ENCODE data around the gene HNRNPL. TPM values are rescaled to one million over a fixed set of nuclear protein-coding genes. Genes with fewer than 3 reads are reported as not detected.
"Not testable (repeated sequence)": the region's sequence is repeated elsewhere in the genome, so short reads cannot be mapped to it uniquely, and the experiment has no call there.

HNRNPL gene
- total RNA-seq, 2 donors from 2014 or later: 102 to 115 TPM

GRCh38 chr19:38830039-38830733 lies 19.6 kb downstream of the HNRNPL start:
- DNase-seq (ENCODE audit: low spot score): no peak
- no peak for TF ChIP-seq CTCF (IDR thresholded peaks at IDR 0.05)
- peak overlapping the region; percentile 72 to 76 for H3K4me3 ChIP-seq
- peaks cover 0 to 46% of the 10 kb centered on the region in 2 donors for H3K4me1 ChIP-seq
- H3K9me3 ChIP-seq: no peaks in the 10 kb centered on the region
- H3K27ac ChIP-seq: peak overlapping the region; percentile 92 to 94
- H3K36me3 ChIP-seq: peaks cover 46% of the 10 kb centered on the region
- H3K27me3 ChIP-seq: no peaks in the 10 kb centered on the region

GRCh38 chr19:38829203-38829602 lies 20.6 kb downstream of the HNRNPL start:
- H3K9me3 ChIP-seq; H3K4me3 ChIP-seq; DNase-seq (ENCODE audit: low spot score); H3K27me3 ChIP-seq; H3K27ac ChIP-seq: not testable (repeated sequence)
- Histone ChIP-seq H3K4me1 (peaks cover 0 to 46% of the 10 kb centered on the region in 2 donors), H3K36me3 (peaks cover 50% of the 10 kb centered on the region)

- Histone ChIP-seq H3K4me1 (peaks cover 0 to 37% of the 10 kb centered on the region in 2 donors), H3K4me3 (no peak overlapping the region), H3K36me3 (peaks cover 72% of the 10 kb centered on the region), H3K27me3 (no peaks in the 10 kb centered on the region), H3K9me3 (no peaks in the 10 kb centered on the region), H3K27ac (peak overlapping the region in 1 of 2 donors; percentile 16)
- TF ChIP-seq CTCF (IDR thresholded peaks at IDR 0.05): no peak
- no peak for DNase-seq (ENCODE audit: low spot score)
Observed at GRCh38 chr19:38826856-38827551, 22.8 kb downstream of the HNRNPL start.

- not testable (repeated sequence) for H3K4me3 ChIP-seq; H3K27me3 ChIP-seq; H3K9me3 ChIP-seq; DNase-seq (ENCODE audit: low spot score)
- H3K36me3 ChIP-seq: peaks cover 76% of the 10 kb centered on the region
- peaks cover 0 to 33% of the 10 kb centered on the region in 2 donors for H3K4me1 ChIP-seq
- peak overlapping the region in 1 of 2 donors; percentile 43 for H3K27ac ChIP-seq
Observed at GRCh38 chr19:38825936-38826335, 23.9 kb downstream of the HNRNPL start.

- not testable (repeated sequence) for H3K27me3 ChIP-seq; H3K4me3 ChIP-seq; DNase-seq (ENCODE audit: low spot score); H3K9me3 ChIP-seq; H3K27ac ChIP-seq
- Histone ChIP-seq H3K4me1 (peaks cover 0 to 23% of the 10 kb centered on the region in 2 donors), H3K36me3 (peaks cover 54% of the 10 kb centered on the region)
Observed at GRCh38 chr19:38821230-38821825, 28.5 kb downstream of the HNRNPL start.

- no peak for TF ChIP-seq CTCF (IDR thresholded peaks at IDR 0.05)
- Histone ChIP-seq H3K4me1 (peaks cover 0 to 16% of the 10 kb centered on the region in 2 donors), H3K9me3 (no peaks in the 10 kb centered on the region), H3K4me3 (no peak overlapping the region), H3K36me3 (peaks cover 67% of the 10 kb centered on the region), H3K27me3 (no peaks in the 10 kb centered on the region), H3K27ac (peak overlapping the region in 1 of 2 donors; percentile 61)
- no peak for DNase-seq (ENCODE audit: low spot score)
Observed at GRCh38 chr19:38819231-38819920, 30.4 kb downstream of the HNRNPL start.

GRCh38 chr19:38817081-38817480 lies 32.7 kb downstream of the HNRNPL start:
- Histone ChIP-seq H3K4me3 (no peak overlapping the region), H3K4me1 (peaks cover 0 to 16% of the 10 kb centered on the region in 2 donors), H3K36me3 (peaks cover 44% of the 10 kb centered on the region), H3K9me3 (no peaks in the 10 kb centered on the region), H3K27me3 (no peaks in the 10 kb centered on the region), H3K27ac (no peak overlapping the region)
- DNase-seq (ENCODE audit: low spot score): no peak
- TF ChIP-seq CTCF (IDR thresholded peaks at IDR 0.05): no peak

Data from right atrium auricular region (tissue), 2 donors.